GM18508 (cell line): ENCODE data around the gene SOX3.

Experiments
- ATAC-seq: cut with Tn5 transposase; IDR thresholded peaks from one replicate; pipeline ENCODE4 v1.9.1; 2021; ENCODE audit warnings: moderate number of reproducible peaks; ENCODE audit not compliant: insufficient read depth, unreplicated experiment

SOX3 gene

GRCh38 chrX:140504371-140505324 is at the start of gene SOX3:
TSS of gene SOX3 (minus strand) at chrX:140505069. CDS start at chrX:140505060, 9 bp downstream.
- no peak for ATAC-seq

- ATAC-seq, result no peak
Observed at GRCh38 chrX:140548985-140549384, 44.1 kb upstream of the SOX3 start.

DNA sequence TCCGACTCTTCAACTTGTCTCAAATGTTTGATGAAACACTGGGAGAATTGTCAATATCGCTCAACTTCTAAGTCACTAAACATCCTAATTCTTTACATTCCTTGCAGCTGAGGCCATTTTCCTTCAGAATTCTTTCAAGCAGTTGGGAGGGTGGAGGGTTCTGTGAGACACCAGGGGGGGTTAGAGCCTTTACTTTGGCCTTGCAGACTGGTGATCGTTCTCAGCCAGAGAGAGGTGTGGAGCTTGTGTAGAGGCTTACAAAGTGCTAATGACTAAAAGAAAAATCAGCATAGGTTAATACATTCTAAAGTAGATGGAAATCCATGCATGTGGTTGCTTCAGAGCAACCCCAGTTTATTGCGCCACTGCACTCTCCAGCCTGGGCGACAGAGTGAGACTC is 21.3 kb upstream of the SOX3 start:
- no peak for ATAC-seq

DNA sequence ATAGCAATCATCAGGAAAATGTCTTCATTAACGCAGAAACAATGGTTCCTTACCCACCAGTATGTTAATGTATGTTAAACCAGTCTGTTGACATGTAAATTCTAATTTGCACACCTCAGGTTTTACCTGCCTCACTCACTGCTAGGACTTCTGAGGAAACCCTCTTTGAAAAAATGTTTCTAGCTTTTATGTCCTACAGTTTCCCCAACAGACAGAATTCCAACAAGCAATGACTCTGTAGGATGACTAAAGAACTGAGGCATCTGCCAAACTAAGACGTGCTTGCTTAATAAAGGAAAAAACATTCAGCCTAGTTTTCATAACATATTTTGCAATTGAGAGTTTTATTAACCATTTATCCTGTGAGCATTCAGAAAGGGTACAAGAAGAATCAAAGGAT is 20.6 kb upstream of the SOX3 start:
- no peak for ATAC-seq

DNA sequence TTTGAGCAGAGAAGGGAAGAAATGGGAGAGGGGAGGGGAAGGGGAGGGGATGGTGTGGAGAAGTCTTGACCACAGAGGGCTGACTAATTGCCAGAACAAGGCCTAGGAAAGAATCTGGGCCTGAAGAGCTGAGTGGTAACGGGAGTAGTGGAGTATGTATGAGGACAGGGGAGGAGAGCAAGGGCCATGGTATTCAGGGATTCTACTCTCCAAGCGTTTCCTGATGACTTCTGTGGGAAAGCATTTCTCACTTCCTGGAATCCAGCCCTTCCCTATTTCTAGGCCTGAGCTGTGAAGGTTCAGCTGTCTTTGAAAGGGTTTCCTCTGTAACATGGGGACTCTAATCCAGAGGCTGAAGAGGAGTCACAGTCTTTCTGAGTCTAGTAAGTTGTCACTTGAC is 19.7 kb upstream of the SOX3 start:
- no peak for ATAC-seq

DNA sequence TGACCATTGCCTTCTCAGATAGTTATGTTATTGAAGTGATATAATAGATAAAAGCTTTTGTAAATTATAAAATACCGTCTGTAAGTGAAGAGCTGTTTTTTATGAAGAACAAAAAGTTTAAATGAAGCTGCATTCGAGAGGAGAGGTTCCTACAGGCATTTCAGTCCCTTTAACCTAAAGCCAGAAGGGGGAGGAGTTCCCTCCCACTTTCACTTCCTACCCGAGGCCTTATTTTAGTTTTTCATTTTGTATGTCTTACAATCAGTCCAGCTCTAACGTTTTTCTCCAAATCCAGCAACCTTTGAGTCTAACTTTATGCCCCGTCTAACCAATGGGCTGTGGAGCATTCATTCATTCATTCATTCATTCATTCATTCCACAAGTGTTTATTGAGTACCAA is 16.5 kb upstream of the SOX3 start:
- ATAC-seq, result no peak

DNA sequence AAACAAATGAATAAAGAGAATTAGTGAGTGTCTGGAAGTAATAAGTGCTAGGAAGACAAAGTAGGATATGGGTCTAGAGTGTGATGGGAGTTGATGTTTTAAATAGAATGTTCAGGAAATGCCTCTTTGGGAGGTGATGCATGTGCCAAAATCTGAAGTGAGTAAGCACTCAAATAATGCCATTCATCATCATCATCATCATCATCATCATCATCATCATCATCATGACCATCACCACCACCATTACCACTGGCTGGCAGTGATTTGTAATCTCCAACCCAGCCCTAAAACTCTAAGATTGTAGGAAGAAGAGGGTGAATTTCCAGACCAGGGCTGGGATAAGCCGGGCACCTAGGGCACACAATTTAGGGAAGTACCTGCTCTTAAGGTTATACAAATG is 9.7 kb upstream of the SOX3 start:
- ATAC-seq, result no peak

GRCh38 chrX:140510895-140511295 is 6.0 kb upstream of the SOX3 start:
- no peak for ATAC-seq

DNA sequence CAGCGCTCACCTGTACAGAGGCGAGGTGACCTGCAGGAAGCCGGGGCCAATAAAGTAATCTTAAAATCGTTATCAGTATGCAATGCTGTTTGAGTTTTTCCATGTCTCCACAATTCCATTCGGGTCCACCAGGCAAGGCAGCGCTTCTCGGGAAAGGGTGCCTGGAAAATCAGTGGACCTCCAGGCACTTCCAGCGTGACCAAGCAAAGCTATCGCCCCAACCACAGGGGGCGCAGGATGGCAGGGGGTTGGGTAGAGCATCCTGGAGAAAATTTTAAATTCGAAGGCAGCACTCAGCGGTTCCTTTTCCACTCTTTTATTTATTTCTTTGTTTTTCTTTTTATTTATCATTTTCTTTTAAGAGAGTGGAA is 5.4 kb upstream of the SOX3 start:
- no peak for ATAC-seq

- no peak for ATAC-seq
Observed at GRCh38 chrX:140509468-140510305, 4.8 kb upstream of the SOX3 start.

GRCh38 chrX:140508958-140509357 is 4.1 kb upstream of the SOX3 start:
- no peak for ATAC-seq

GRCh38 chrX:140507982-140508305 is 3.1 kb upstream of the SOX3 start:
- ATAC-seq, result no peak

DNA sequence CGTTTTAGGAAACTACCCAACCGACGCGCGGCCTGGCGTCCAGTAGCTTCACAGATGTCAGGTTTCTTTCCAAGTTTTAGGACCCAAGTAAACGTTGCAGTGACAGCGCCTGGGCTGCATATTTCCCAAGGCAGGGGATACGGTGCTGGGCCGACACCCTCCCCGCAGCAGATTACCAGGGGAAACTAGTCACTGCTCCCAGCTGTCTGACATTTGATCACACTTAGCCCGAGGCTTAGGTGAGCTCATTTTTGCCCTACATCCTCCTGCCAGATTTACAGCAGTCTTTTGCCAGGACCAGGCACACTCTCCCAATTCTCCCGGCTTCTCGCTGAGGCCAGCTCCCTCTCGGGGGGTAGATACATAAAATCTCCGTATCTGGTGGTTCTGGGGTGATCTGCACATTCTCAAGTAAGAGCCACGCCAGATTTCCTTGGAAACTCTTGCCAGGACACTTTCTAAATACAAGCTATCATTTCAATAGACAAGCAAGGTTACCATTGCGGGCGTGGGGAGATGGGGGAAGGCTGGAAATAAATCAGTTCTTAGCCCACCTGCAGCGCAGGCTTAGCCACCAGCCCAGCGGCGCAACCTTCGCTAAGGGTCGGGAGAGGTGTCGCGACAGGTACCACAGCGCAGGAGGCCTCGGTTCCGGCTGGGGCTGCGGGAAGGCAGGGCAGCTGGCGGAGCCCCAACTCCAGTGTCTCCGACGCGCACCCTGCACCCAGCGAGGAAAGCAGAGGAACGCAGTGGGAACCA is 2.5 kb upstream of the SOX3 start:
- ATAC-seq, result no peak

DNA sequence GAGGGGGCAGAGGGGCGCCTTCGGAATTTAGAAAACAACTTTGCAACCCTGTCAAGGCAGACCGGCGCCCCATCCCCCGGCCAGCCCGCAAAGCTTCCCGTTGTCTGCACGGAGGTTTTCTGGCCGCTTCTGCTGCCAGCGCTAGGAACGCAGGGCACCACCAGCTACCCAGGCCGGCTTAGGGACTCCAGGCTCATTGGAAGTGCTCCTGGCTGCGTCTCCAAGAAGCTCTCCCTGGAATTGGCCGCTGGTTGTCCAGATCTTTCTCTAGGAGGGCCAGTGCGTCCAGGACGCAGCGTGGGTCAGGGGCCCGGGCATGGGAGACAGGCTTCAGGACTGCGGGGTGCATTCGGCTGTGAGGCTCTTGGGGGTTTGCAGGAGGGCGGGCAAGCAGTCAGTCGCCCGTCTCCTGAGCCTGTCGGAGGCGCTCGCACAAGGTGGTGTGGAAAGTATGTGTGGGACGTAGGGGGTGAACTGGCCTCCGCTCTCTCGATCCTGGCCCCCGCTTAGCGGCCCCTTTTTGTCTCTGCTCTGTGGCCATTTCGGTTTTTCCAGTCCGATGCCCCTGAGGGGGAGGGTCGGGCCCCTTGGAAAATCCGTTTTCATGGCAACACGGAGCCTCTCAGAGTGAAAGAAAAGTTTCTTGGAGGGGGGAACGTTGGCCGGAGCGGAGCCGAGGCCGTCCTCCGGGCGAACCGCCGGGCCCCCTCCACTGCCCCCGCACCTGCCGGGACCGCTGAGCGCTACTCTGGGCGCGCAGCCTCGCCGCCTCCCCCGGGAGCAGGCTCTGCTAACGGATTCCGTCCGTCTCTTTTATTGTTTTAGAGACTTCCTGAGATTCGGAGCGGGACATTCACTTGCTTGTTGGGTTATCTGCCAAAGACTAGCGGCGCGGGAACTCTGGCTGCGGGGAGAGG is 810 bp upstream of the SOX3 start:
- ATAC-seq, result no peak

DNA sequence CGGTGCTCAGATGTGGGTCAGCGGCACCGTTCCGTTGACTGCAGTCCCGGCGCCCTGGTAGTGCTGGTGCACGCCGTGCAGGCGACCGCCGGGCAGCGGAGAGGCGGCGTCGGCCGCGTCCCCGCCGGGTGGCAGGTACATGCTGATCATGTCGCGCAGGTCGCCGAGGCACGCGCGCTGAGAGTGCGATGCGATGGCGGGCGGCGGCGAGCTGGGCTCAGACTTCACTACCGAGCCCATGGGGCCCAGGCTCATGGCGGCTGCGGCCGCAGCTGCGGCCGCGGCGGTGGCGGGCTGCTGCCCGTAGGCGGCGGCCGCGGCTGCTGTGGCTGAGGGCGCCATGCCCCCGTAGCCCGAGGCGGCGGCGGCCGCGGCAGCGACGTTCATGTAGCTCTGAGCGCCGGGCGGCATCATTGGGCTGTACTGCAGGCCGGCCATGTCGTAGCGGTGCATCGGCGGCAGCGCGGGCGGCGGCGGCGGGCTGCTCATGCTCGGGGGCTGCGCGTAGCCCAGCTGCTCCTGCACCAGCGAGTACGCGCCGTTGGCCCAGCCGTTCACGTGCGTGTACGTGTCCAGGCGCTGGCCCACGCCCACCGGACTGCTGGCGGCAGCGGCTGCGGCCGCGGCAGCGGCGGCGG is 1.0 kb downstream of the SOX3 start:
- ATAC-seq, result no peak

DNA sequence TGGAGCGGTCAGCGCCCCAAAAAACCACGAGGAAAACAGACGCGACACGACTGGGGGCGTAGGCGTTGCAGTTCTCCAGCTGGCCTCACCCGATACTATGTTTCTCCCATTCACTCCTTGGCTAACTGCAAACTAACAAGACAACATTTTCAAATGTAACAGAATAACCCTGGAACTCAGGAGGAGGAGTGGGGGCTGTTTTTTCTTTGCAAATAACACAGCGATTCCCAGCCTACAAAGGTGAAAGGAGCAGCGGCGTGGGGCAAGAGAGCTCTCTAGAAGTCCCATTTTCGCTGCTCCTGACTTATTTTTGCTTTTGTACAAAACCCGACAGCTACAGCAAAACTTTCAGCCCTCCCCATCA is 1.6 kb downstream of the SOX3 start:
- no peak for ATAC-seq

DNA sequence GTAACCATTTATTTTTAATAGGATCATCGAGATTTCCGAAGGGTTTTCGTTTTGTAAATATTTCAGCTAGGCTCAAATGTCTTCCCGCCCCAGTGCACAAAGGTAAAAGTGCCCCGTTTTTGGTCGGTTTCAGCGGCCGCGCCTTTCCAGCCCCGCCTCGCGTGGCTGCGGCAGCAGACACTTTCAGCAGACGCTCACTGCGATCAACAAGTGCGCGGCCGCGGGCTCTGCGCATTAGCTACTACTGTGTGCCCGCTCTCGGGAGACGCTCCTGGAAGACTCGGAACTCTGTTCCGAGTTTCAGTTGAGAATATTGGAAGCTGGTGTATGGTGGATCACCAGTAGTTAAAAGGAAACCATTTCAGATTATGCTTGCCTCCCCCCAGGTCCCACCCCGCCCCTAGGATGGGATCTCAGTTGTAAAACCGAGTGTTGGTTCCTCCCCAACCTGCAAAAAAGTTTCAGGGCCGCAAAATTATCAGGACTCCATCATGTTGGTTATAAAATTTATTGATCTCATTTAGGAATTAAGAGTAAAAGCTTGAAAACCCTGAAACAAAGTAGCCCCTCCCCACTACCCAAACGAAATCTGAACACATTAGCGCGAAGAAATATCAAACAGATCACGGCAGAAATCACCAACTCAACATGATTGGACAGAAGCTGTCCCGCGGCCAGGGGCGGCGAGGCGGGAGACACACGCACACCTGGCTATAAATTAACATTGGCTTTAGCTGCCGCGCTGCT is 2.2 kb downstream of the SOX3 start:
- ATAC-seq, result no peak

DNA sequence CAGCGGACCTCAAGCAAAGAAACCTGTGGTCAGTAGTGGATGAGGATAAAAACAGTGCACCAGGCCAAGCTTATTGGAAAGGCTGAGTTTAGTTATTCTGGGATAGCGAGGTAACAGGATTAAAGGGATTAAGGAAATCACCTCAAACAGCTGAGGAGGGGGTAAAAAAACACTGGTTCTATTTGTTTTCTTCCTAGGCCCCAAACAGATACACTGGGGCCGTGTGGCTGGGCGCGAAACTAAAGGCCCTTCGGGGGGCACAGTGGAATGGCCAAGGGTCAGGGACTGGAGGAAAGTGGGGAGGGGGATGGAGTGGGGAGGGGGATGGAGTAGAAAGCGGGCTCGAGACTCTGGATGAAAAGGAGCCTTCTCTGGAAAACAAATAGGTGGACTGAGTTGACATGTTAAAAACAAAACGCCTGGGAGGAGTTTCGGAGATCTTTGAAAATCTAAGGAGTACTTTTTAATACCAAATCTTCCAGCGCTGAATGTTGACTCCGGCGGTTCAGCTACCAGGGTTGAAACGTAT is 2.9 kb downstream of the SOX3 start:
- ATAC-seq, result no peak
